Activated B cell treated with CpG ODN at 0.5 μM for 24 hours (primary cell): ENCODE data around the gene PDE6H. TPM values are rescaled to one million over a fixed set of nuclear protein-coding genes. Genes with fewer than 3 reads are reported as not detected.

Experiments used
- ATAC-seq: fragments of 200-7000 bp; cut with Tn5 transposase; one replicate; pipeline ENCODE4 v1.10.0; 2021; ENCODE audit warnings: low read depth, mild to moderate bottlenecking, moderate library complexity
- CTCF ChIA-PET: fragments of 350-600 bp; sonication (Branson Sonifier 250); formaldehyde crosslinking; loops from one replicate; lab custom pipeline; 2021; ENCODE audit warnings: antibody characterized with exemption; lab: Charles Lee
- POLR2A ChIA-PET: fragments of 350-600 bp; sonication (Branson Sonifier 250); formaldehyde crosslinking; loops from one replicate; lab custom pipeline; 2021; ENCODE audit warnings: antibody characterized with exemption; lab: Charles Lee
- DNase-seq: peaks from one replicate; pipeline ENCODE4 v3.0.0; 2022
- H3K27ac Mint-ChIP-seq: one replicate; pipeline ENCODE4 v1.8.0; 2020; ENCODE audit warnings: mixed read lengths
- H3K27me3 Mint-ChIP-seq: one replicate; pipeline ENCODE4 v1.8.0; 2021; ENCODE audit warnings: mixed read lengths
- H3K36me3 Mint-ChIP-seq: one replicate; pipeline ENCODE4 v1.8.0; 2021; ENCODE audit warnings: low read depth, mixed read lengths
- H3K4me1 Mint-ChIP-seq: one replicate; pipeline ENCODE4 v1.8.0; 2021; ENCODE audit warnings: mixed read lengths
- H3K4me3 Mint-ChIP-seq: one replicate; pipeline ENCODE4 v1.8.0; 2020; ENCODE audit warnings: mild to moderate bottlenecking, mixed read lengths
- H3K9me3 Mint-ChIP-seq: one replicate; pipeline ENCODE4 v1.8.0; 2020; ENCODE audit warnings: mixed read lengths
- CTCF ChIP-seq: fragments of 200-600 bp; IDR thresholded peaks from one replicate; pipeline ENCODE4 v1.8.0; 2022; ENCODE audit warnings: antibody characterized with exemption, mild to moderate bottlenecking
- intact Hi-C: fragments of 100-400 bp; cut with micrococcal nuclease; formaldehyde crosslinking; loops from one replicate; pipeline ENCODE4 v1.15.1; 2024
- total RNA-seq: library from RNA; stranded (reverse); gene quantifications from 2 replicates; pipeline ENCODE4 v1.2.3, GENCODE V29; 2022

PDE6H gene
- total RNA-seq, 1 donor from 2014 or later = not detected

GRCh38 chr12:14956905-14957304 is 15.9 kb upstream of the PDE6H start:
- H3K4me1 Mint-ChIP-seq = peaks cover 88% of the 10 kb centered on the region
- DNase-seq (no peak), ATAC-seq (no peak)
- no peaks in the 10 kb centered on the region for H3K9me3 Mint-ChIP-seq
- no peak for TF ChIP-seq CTCF
- intact Hi-C loops = loop anchor here (1.0 to 10.0 kb wide), 6 partner anchors 9 to 1856 kb away; no protein-coding TSS in a partner anchor
- H3K27me3 Mint-ChIP-seq = no peaks in the 10 kb centered on the region
- H3K36me3 Mint-ChIP-seq = peaks cover 58% of the 10 kb centered on the region
- ChIA-PET POLR2A (interaction anchor here (0.6 to 7.2 kb wide), 13 partner anchors 9 to 591 kb away, joined by 3 to 98 read pairs (median 3); partner anchors contain the start of genes ATF7IP, C12orf60, ERP27 and WBP11), CTCF (interaction anchor here (1.8 kb wide), 1 partner anchor 39 kb away, joined by 9 read pairs; no protein-coding TSS in a partner anchor)
- H3K4me3 Mint-ChIP-seq = peak overlapping the region; percentile 58
- H3K27ac Mint-ChIP-seq = peak overlapping the region; percentile 98

DNA sequence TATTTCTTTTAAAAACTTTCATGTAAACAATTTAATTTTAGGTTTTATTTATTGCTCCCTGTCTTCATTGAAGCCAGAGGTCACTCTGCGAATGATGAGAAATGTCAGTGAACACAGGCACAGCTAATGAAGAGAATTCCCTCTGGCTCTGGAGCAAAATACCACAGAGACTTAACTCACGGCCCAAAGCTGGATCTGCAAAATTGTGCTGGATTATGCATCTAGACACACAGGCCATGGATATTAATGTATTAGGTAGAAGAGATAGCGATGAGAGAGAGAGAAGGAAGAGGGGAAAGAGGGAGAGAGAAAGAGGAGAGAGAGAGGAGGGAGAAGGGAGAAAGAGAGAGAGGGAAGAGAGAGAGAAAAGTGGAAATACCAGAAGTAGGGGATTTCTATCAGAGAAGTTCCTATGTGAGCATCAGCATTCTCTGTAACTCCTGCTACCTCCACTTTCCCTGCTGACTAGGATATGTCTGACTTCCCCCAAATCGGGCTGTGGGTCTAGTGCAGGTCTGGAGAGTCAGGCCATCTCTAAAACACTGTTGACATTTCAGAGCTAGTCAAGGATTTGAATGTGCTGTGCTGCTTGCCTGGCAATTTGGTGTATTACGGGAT is 15.2 kb upstream of the PDE6H start:
- H3K9me3 Mint-ChIP-seq = no peaks in the 10 kb centered on the region
- DNase-seq (no peak), ATAC-seq (no peak)
- peak overlapping the region; percentile 98 for H3K27ac Mint-ChIP-seq
- ChIA-PET CTCF (no interaction called here), POLR2A (interaction anchor here (0.7 to 7.2 kb wide), 7 partner anchors 10 to 185 kb away, joined by 3 to 98 read pairs (median 10); partner anchors contain the start of genes C12orf60, ERP27 and WBP11)
- peak overlapping the region; percentile 96 for H3K4me3 Mint-ChIP-seq
- H3K36me3 Mint-ChIP-seq = peaks cover 52% of the 10 kb centered on the region
- no peaks in the 10 kb centered on the region for H3K27me3 Mint-ChIP-seq
- TF ChIP-seq CTCF = no peak
- intact Hi-C loops = loop anchor here (2.0 to 10.0 kb wide), 5 partner anchors 563 to 1857 kb away; no protein-coding TSS in a partner anchor
- peaks cover 88% of the 10 kb centered on the region for H3K4me1 Mint-ChIP-seq

DNA sequence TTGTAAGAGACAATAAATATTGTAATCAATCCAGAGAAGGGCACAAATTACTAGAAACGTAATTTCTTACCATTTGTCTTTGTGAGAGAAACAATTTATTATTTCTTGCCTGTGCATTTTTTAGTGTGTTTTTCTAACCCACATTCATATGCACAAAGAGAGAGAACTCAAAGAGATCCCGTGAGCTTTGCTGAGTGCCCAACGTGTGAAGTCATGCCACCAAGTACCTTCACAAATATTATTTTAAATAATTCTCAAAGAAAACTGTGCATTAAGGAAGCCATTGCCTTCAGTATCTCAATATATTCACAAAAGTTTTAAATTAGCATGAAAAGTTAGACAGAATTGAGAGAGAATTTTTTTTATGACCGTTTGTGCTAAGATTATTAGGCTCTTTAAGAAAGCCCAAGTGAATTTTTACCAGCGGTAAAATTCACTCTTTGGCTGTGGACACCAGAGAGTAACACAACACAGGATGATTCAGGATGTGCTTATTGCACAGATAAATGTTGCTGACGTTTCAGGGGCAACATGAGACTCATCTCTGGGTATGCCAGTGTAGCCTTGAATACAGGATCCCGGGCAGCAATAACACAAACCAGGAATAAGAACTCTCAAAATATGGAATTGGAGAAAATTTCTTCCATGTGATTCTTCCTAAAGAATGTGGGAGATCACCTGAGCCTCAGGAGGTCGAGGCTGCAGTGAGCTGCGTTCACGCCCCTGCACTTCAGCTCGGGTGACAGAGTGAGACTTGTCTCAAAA is 14.3 kb upstream of the PDE6H start:
- Mint-ChIP-seq H3K36me3 (peaks cover 48% of the 10 kb centered on the region), H3K4me1 (peaks cover 86% of the 10 kb centered on the region), H3K27ac (peak overlapping the region; percentile 98), H3K9me3 (no peaks in the 10 kb centered on the region), H3K27me3 (no peaks in the 10 kb centered on the region), H3K4me3 (peak overlapping the region; percentile 96)
- ATAC-seq (no peak), DNase-seq (no peak)
- TF ChIP-seq CTCF = no peak
- CTCF ChIA-PET = interaction anchor here (1.3 to 1.8 kb wide), 2 partner anchors 20 to 37 kb away, joined by 5 to 6 read pairs; partner anchors contain the start of gene ERP27
- intact Hi-C loops = loop anchor here (5.0 to 10.0 kb wide), 3 partner anchors 564 to 764 kb away; no protein-coding TSS in a partner anchor
- POLR2A ChIA-PET = interaction anchor here (0.6 to 7.2 kb wide), 9 partner anchors 11 to 186 kb away, joined by 3 to 98 read pairs (median 10); partner anchors contain the start of genes C12orf60, ERP27 and WBP11

DNA sequence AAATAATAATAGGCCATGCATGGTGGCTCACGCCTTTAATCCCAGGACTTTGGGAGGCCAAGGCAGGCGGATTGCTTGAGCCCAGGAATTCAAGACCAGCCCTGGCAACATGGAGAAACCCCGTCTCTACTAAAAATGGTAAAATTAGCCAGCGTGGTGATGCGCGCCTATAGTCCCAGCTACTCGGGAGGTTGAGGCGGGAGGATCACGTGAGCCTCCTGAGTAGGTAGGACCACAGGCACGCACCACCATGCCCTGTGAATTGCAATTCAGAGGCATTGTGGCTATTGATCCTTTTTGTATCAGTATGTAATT is 13.8 kb upstream of the PDE6H start:
- intact Hi-C loops = loop anchor here (5.0 to 10.0 kb wide), 3 partner anchors 564 to 764 kb away; no protein-coding TSS in a partner anchor
- POLR2A ChIA-PET = interaction anchor here (0.6 to 7.2 kb wide), 10 partner anchors 11 to 187 kb away, joined by 3 to 98 read pairs (median 6); partner anchors contain the start of genes C12orf60, ERP27 and WBP11
- Mint-ChIP-seq H3K27ac (peak overlapping the region; percentile 98), H3K4me1 (peaks cover 85% of the 10 kb centered on the region), H3K9me3 (no peaks in the 10 kb centered on the region), H3K27me3 (no peaks in the 10 kb centered on the region), H3K36me3 (peaks cover 48% of the 10 kb centered on the region), H3K4me3 (peak overlapping the region; percentile 96)
- DNase-seq (no peak), ATAC-seq (no peak)
- no peak for TF ChIP-seq CTCF
- CTCF ChIA-PET = interaction anchor here (1.3 to 1.8 kb wide), 2 partner anchors 21 to 36 kb away, joined by 5 to 6 read pairs; partner anchors contain the start of gene ERP27
